ENCODE data around the gene OTUD7B. TPM values are rescaled to one million over a fixed set of nuclear protein-coding genes. Genes with fewer than 3 reads are reported as not detected.
A peak's percentile ranks its signal among the peaks of the same experiment; 100 is the strongest.

OTUD7B gene
- total and polyA plus RNA-seq, 9 of the 15 experiments (the other 6 are each of a cell fraction or from before 2014, with no cell fraction given) = 0.96 to 18.8 (median 7.4) TPM

- TF ChIP-seq, protein P1, sequence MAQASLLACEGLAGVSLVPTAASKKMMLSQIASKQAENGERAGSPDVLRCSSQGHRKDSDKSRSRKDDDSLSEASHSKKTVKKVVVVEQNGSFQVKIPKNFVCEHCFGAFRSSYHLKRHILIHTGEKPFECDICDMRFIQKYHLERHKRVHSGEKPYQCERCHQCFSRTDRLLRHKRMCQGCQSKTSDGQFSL (CRISPR knock-in tag; IDR thresholded peaks at IDR 0.05) = no peak
- TF ChIP-seq, protein P1 (tag; IDR thresholded peaks at IDR 0.05) = no peak
- TF ChIP-seq CHAMP1 (IDR thresholded peaks at IDR 0.05) (0 out of 2 replicates have a peak, but pooled peaks have one; percentile 12), AFF4 (CRISPR knock-in tag; IDR thresholded peaks at IDR 0.05) (peak; percentile 66), SIN3B (IDR thresholded peaks at IDR 0.05; ENCODE audit: low read depth) (peak; percentile 76; the same call in 1 of the 2 replicates), NCOA1 (IDR thresholded peaks at IDR 0.05; ENCODE audit: low read depth) (peak; percentile 98), NFIX (CRISPR knock-in tag; IDR thresholded peaks at IDR 0.05; ENCODE audit: low read depth) (no peak), GTF2B (IDR thresholded peaks at IDR 0.05; ENCODE audit: extremely low read depth, insufficient read length) (peak; percentile 17), PHB2 (IDR thresholded peaks at IDR 0.05; ENCODE audit: low read depth) (no peak), MCM7 (IDR thresholded peaks at IDR 0.05) (no peak)
- TF ChIP-seq, protein P2, sequence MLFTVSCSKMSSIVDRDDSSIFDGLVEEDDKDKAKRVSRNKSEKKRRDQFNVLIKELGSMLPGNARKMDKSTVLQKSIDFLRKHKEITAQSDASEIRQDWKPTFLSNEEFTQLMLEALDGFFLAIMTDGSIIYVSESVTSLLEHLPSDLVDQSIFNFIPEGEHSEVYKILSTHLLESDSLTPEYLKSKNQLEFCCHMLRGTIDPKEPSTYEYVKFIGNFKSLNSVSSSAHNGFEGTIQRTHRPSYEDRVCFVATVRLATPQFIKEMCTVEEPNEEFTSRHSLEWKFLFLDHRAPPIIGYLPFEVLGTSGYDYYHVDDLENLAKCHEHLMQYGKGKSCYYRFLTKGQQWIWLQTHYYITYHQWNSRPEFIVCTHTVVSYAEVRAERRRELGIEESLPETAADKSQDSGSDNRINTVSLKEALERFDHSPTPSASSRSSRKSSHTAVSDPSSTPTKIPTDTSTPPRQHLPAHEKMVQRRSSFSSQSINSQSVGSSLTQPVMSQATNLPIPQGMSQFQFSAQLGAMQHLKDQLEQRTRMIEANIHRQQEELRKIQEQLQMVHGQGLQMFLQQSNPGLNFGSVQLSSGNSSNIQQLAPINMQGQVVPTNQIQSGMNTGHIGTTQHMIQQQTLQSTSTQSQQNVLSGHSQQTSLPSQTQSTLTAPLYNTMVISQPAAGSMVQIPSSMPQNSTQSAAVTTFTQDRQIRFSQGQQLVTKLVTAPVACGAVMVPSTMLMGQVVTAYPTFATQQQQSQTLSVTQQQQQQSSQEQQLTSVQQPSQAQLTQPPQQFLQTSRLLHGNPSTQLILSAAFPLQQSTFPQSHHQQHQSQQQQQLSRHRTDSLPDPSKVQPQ (CRISPR knock-in tag; IDR thresholded peaks at IDR 0.05; ENCODE audit: borderline replicate concordance) = no peak
Measured at GRCh38 chr1:150010393-150011115, at the start of gene OTUD7B (continued).

Data from K562 (cell line).